GM12875 (cell line): ENCODE data around the gene MARCHF9.

ENCODE experiments used
- H3K4me3 ChIP-seq: one replicate; pipeline ENCODE4 v1.5.1; 2011; ENCODE audit warnings: low read depth, low read length, control low read depth
- CTCF ChIP-seq: IDR thresholded peaks from 2 replicates; pipeline ENCODE4 v1.5.1; 2011; ENCODE audit warnings: low read depth, mild to moderate bottlenecking, control low read depth, inconsistent platforms, low read length, moderate library complexity, borderline replicate concordance; ENCODE audit not compliant: insufficient read depth

Gene MARCHF9

GRCh38 chr12:57776247-57776587, 21.3 kb downstream of the MARCHF9 start:
- TF ChIP-seq CTCF, result no peak
- H3K4me3 ChIP-seq, result no peak overlapping the region

- TF ChIP-seq CTCF, result no peak
- no peak overlapping the region for H3K4me3 ChIP-seq
These were observed 22.5 kb downstream of the MARCHF9 start for GRCh38 chr12:57777367-57777766.

GRCh38 chr12:57777911-57778310, 23.0 kb downstream of the MARCHF9 start:
- no peak overlapping the region for H3K4me3 ChIP-seq
- no peak for TF ChIP-seq CTCF

GRCh38 chr12:57779736-57780135, 24.8 kb downstream of the MARCHF9 start:
- no peak overlapping the region for H3K4me3 ChIP-seq
- TF ChIP-seq CTCF, result no peak

- no peak for TF ChIP-seq CTCF
- H3K4me3 ChIP-seq, result no peak overlapping the region
These were observed 25.5 kb downstream of the MARCHF9 start for GRCh38 chr12:57780284-57780897.

- TF ChIP-seq CTCF, result no peak
- no peak overlapping the region for H3K4me3 ChIP-seq
These were observed 26.3 kb downstream of the MARCHF9 start for GRCh38 chr12:57781244-57781643.

GRCh38 chr12:57781801-57782200, 26.9 kb downstream of the MARCHF9 start:
- no peak for TF ChIP-seq CTCF
- H3K4me3 ChIP-seq, result no peak overlapping the region
